ENCODE data around the gene NDUFS6. TPM values are rescaled to one million over a fixed set of nuclear protein-coding genes. Genes with fewer than 3 reads are reported as not detected.

Gene NDUFS6
- total and polyA plus RNA-seq, 2 of the 8 experiments (the other 6 are each of a cell fraction or from before 2014, with no cell fraction given), result 72.7 to 191 TPM

DNA sequence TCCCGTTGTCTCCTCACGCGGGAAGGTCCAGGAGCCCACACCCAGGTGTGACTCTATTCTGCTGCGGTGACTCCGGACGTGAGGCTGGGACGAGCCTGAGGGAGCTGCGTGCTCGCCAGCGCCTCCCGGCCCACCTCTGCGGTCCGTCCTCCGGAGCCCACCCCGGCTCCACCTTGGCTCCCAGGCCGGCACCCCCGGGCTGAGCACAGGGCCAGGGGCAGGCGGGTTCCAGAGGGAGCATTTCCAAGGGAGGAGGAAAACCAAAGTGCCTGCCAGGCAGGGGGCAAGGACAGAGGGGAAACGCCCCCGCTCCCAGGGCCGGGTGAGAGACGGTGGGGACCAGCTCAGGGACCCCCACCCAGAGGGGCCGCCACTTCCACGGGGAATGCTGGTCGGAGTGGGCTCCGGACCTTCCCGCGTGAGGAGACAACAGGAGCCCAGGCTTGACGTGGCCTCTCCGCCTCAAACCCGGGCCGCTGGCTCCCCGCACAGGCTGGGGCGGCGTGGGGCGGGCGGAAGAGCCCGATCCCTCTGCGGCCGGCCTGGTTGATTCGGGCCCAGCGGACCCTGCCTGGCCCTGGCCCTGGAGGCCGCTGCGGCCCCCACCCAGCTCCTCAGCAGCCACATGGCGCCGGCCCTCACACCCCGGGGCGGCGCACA lies 55.5 kb downstream of the NDUFS6 start:
- Histone ChIP-seq H2BK5ac (ENCODE audit: low read depth, low read length) (no peak overlapping the region), H3K4me3 (ENCODE audit: extremely low read depth in 1 of 4, insufficient read depth in 2 of 4, low read depth in 3 of 4, low read length in 4 of 4) (no peak overlapping the region), H3K27me3 (replicated peaks in 1 of 4; ENCODE audit: control insufficient read depth in 3 of 4, extremely low read depth in 1 of 4, insufficient read depth in 3 of 4, low read length in 3 of 4) (peaks cover 4 to 54% (median 34%) of the 10 kb centered on the region in 4 experiments), H3K23ac (ENCODE audit: insufficient read length) (no peak overlapping the region), H3K18ac (ENCODE audit: extremely low read depth, low read length) (no peak overlapping the region), H3K27ac (ENCODE audit: low read depth, low read length) (no peak overlapping the region), H3K9ac (replicated peaks in 1 of 4; ENCODE audit: extremely low read depth in 1 of 4, low read depth in 3 of 4, low read length in 3 of 4) (no peak overlapping the region), H3K14ac (ENCODE audit: insufficient read length) (no peak overlapping the region), H3K36me3 (ENCODE audit: control insufficient read depth in 2 of 4, insufficient read depth in 4 of 4, low read length in 3 of 4) (no peaks in the 10 kb centered on the region), H3K9me3 (ENCODE audit: insufficient read depth in 2 of 2, low read depth in 1 of 2, low read length in 1 of 2) (no peaks in the 10 kb centered on the region), H4K8ac (ENCODE audit: extremely low read depth, insufficient read depth, low read length) (0 out of 2 replicates have a peak overlapping the region, but pooled peaks have one; percentile 19), H3K79me2 (ENCODE audit: control insufficient read depth in 1 of 2, insufficient read depth in 2 of 2, low read length in 2 of 2) (no peaks in the 10 kb centered on the region), H4K20me1 (replicated peaks in 1 of 2; ENCODE audit: control insufficient read depth in 1 of 2, insufficient read depth in 2 of 2, low read length in 2 of 2) (no peaks in the 10 kb centered on the region), H2BK12ac (ENCODE audit: low read depth, low read length) (no peak overlapping the region), H2BK120ac (replicated peaks; ENCODE audit: low read depth, low read length) (no peak overlapping the region), H3K4me2 (ENCODE audit: insufficient read depth in 1 of 2, low read depth in 2 of 2, low read length in 2 of 2) (no peak overlapping the region), H2BK20ac (ENCODE audit: low read length) (no peak overlapping the region), H3K4ac (replicated peaks; ENCODE audit: insufficient read length, low read depth, low read length) (no peak overlapping the region), H2BK15ac (ENCODE audit: low read length) (no peak overlapping the region), H3K23me2 (ENCODE audit: low read depth, low read length) (peaks cover under 1% of the 10 kb centered on the region; the same call in 1 of the 2 replicates), H3K56ac (replicated peaks; ENCODE audit: insufficient read length, low read depth, low read length) (no peak overlapping the region), H2AFZ (ENCODE audit: low read length) (no peak overlapping the region), H3K4me1 (replicated peaks in 1 of 4; ENCODE audit: control insufficient read depth in 3 of 4, insufficient read depth in 4 of 4, low read length in 3 of 4) (peaks cover 0 to 3% (median 3%) of the 10 kb centered on the region in 4 experiments; a peak in 5 of 7 replicates), H4K5ac (ENCODE audit: insufficient read length, low read depth, low read length) (no peak overlapping the region), H4K91ac (replicated peaks; ENCODE audit: insufficient read length, low read length) (no peak overlapping the region), H3K79me1 (ENCODE audit: low read depth, low read length) (no peaks in the 10 kb centered on the region), H2AK5ac (ENCODE audit: low read depth, low read length) (no peak overlapping the region)
- POLR2A ChIA-PET (ENCODE audit: partially characterized antibody), result interaction anchor here (1.5 kb wide), 1 partner anchor 24 kb away, joined by 4 read pairs; no protein-coding TSS in a partner anchor
- TF ChIP-seq SP1 (IDR thresholded peaks at IDR 0.05; ENCODE audit: low read depth, low read length) (no peak), RBBP5 (IDR thresholded peaks at IDR 0.05; ENCODE audit: borderline replicate concordance, low read depth, low read length) (no peak), RAD21 (IDR thresholded peaks at IDR 0.05 in 1 of 2, conservative IDR thresholded peaks at IDR 0.05 in 1 of 2; ENCODE audit: low read depth in 2 of 2, low read length in 2 of 2) (no peak), SUZ12 (IDR thresholded peaks at IDR 0.05; ENCODE audit: low read length) (0 out of 2 replicates have a peak, but pooled peaks have one; percentile 15), SP4 (IDR thresholded peaks at IDR 0.05; ENCODE audit: low read length) (no peak), PHF8 (conservative IDR thresholded peaks at IDR 0.05; ENCODE audit: low read depth, low read length) (no peak), EZH2 (IDR thresholded peaks at IDR 0.05; ENCODE audit: low read depth, low read length, severe bottlenecking) (peak; percentile 30), BACH1 (IDR thresholded peaks at IDR 0.05; ENCODE audit: low read length) (no peak), KDM5A (IDR thresholded peaks at IDR 0.05; ENCODE audit: low read length) (no peak), MAFK (IDR thresholded peaks at IDR 0.05; ENCODE audit: low read depth, low read length) (no peak), POU5F1 (IDR thresholded peaks at IDR 0.05; ENCODE audit: low read depth, low read length) (no peak)
- WGBS, 2 experiments (ENCODE audit: extremely low coverage in 1 of 2, insufficient coverage in 1 of 2, insufficient read length in 1 of 2, insufficient replicate concordance in 2 of 2, low coverage in 1 of 2, low lambda C conversion rate in 2 of 2, missing lambda C conversion rate in 1 of 2), result 94% methylated on average over 12 of the region's 49 CpGs; no CpG with 5 or more reads in 1 of the 2 experiments
- CTCF ChIA-PET (ENCODE audit: partially characterized antibody), result no interaction called here
- DNase-seq (ENCODE audit: low read depth in 1 of 2, low spot score in 2 of 2) (no peak), FAIRE-seq (no peak)
